GM13976 (cell line): ENCODE results near the gene PMM2.
"Not testable (repeated sequence)": the region's sequence is repeated elsewhere in the genome, so short reads cannot be mapped to it uniquely, and the experiment has no call there.

Source experiments
- DNase-seq: peaks from one replicate; pipeline ENCODE4 v3.0.0; 2012; ENCODE audit warnings: low spot score
- CTCF ChIP-seq: IDR thresholded peaks from 2 replicates; pipeline ENCODE4 v1.5.1; 2012; ENCODE audit warnings: borderline replicate concordance, mild to moderate bottlenecking; ENCODE audit not compliant: insufficient read depth; ENCODE audit errors: extremely low read depth, missing control alignments, control extremely low read depth
- in situ Hi-C: fragments of 300-500 bp; cut with MboI; formaldehyde crosslinking; loops from one replicate; pipeline ENCODE4 v1.12.0; 2022; ENCODE audit warnings: low sequenced_read_pairs, mixed read lengths, inconsistent platforms; ENCODE audit not compliant: unreplicated experiment

PMM2 gene

GRCh38 chr16:8801701-8802100, 4.1 kb downstream of the PMM2 start:
- DNase-seq = no peak
- in situ Hi-C loops = no loop called here
- TF ChIP-seq CTCF = no peak

- in situ Hi-C loops, DNase-seq: not testable (repeated sequence)
Observed at GRCh38 chr16:8803733-8804132, 6.1 kb downstream of the PMM2 start.

- no peak for DNase-seq
- in situ Hi-C loops = no loop called here
- TF ChIP-seq CTCF = no peak
Observed at GRCh38 chr16:8804313-8804712, 6.7 kb downstream of the PMM2 start.

- DNase-seq = no peak
- in situ Hi-C loops = no loop called here
- TF ChIP-seq CTCF = no peak
Observed at GRCh38 chr16:8806272-8806983, 8.8 kb downstream of the PMM2 start.

GRCh38 chr16:8807189-8807588, 9.6 kb downstream of the PMM2 start:
- DNase-seq = no peak
- in situ Hi-C loops = no loop called here
- no peak for TF ChIP-seq CTCF

GRCh38 chr16:8808009-8808408, 10.4 kb downstream of the PMM2 start:
- DNase-seq = no peak
- in situ Hi-C loops = no loop called here
- no peak for TF ChIP-seq CTCF

- DNase-seq = no peak
- in situ Hi-C loops = no loop called here
- TF ChIP-seq CTCF = no peak
Observed at GRCh38 chr16:8808613-8809353, 11.1 kb downstream of the PMM2 start.
